ENCODE results near the gene OR2B3. TPM values are rescaled to one million over a fixed set of nuclear protein-coding genes. Genes with fewer than 3 reads are reported as not detected.
"Not testable (repeated sequence)": the region's sequence is repeated elsewhere in the genome, so short reads cannot be mapped to it uniquely, and the experiment has no call there.

OR2B3 gene
- not detected for total RNA-seq

DNA sequence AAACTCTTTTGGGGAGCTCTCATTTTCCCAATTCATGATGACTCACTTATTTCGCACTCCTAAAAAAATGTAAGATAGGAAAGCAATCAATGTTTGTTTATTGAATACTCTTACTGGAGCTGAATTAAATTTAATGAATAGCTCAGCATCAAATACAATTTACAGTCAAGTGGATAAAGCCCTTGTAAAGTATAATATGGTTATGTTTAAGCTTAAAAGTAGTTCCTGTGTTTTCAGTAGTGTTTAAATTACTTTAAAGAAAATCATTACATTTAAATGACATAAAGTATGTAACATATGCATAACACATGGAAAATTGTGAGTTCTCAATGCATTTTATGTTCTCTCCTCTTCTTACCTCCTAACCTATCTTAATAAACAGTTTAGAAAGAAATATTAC, at the start of gene OR2B3:
Gene OR2B3 (minus strand): TSS at position 101 of the 400 bp plus-strand sequence. CDS start 65 bp downstream, at position 36.
- no peak for FAIRE-seq
- no peak for DNase-seq (ENCODE audit: low spot score in 2 of 2)

GRCh38 chr6:29131691-29132090, 44.6 kb upstream of the OR2B3 start:
- DNase-seq (ENCODE audit: low spot score in 2 of 2) (no peak), FAIRE-seq (no peak)

DNA sequence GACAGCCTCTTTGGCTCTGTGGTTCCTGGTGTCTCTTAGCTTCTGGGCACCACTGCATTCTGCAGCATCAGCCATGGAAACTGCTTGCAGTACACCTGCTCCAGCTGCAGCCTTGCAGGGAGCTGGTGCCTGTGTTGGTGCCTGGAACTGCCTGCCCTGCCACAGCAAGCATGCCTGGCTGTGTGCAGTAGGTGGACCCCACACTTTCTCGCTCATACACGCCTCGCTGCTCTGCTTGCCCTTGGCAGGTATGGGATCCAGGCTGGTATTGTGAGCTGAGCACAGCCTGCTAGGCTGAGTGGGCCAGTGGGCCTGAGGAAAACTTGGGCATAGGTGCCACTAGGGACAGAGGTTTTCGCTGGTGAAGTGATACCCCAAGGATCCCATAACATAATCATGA, 43.5 kb upstream of the OR2B3 start:
- DNase-seq (ENCODE audit: low spot score in 2 of 2) (no peak), FAIRE-seq (no peak)

DNA sequence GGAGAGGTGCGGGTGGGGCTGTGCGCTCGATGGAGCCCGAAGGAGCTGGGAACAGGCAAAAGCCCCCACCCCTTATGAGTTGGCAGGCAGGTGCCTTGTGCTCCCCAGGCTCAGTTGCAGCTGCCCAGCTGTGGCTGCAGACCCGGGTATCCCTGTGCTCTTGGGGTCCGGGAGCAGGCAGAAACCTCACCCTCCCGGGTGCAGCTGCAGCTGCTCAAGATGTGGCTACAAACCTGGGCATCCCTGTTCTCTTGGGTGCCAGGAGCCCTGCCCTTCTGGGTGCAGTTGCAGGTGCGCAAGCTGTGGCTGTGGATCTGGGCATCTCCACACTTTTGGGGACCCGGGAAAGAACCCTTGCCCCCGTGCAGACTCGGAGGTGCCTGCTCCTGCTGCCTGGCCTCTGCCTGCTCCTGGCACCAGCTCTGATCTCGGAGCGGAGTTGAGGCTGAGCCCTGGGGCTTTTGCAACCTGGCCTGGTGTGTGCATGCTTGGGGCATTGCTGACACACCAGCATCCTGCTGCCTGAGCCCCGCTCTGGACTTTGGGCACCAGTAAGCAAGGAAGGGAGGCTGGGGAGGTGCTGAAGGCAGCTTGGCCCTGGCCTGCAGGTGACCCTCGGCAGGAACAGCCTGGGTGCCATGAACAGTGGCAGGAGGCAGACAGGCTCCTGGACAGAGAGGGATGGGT, 42.4 kb upstream of the OR2B3 start:
- no peak for DNase-seq (ENCODE audit: low spot score in 2 of 2)
- FAIRE-seq: no peak

- DNase-seq (ENCODE audit: low spot score in 2 of 2); FAIRE-seq: not testable (repeated sequence)
Measured at GRCh38 chr6:29114964-29115363, 27.9 kb upstream of the OR2B3 start.

DNA sequence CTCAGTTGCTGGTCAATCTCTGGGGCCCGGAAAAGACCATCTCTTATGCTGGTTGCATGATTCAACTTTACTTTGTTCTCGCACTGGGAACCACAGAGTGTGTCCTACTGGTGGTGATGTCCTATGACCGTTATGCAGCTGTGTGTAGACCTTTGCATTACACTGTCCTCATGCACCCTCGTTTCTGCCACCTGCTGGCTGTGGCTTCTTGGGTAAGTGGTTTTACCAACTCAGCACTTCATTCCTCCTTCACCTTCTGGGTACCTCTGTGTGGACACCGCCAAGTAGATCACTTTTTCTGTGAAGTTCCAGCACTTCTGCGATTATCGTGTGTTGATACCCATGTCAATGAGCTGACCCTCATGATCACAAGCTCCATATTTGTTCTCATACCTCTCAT, 25.0 kb upstream of the OR2B3 start:
- DNase-seq (ENCODE audit: low spot score in 2 of 2): no peak
- no peak for FAIRE-seq

GRCh38 chr6:29107758-29108157, 20.6 kb upstream of the OR2B3 start, which contains the start of gene OR2J3:
OR2J3 (plus strand) TSS chr6:29108058; CDS start chr6:29111891, 3,833 bp downstream.
- FAIRE-seq: no peak
- DNase-seq (ENCODE audit: low spot score in 2 of 2): no peak

DNA sequence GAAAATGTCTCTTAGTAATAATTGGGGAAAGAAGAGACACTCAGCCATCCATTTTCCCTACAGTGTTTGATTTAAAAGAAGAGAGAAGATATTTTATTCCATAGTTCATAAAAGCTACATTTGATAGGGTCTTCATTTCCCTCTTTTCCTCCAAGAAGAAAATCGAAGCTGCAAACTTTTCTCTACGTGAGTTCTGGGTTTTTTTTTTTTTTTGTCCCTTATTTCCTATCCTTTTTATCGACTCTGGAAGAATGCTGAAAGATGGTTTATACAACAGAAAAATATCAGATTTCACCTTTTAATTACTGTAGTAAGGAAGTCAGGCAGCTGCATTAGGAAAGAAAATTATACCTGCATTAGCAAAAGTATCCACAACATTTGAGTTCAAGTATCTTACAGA, 12.1 kb upstream of the OR2B3 start, which contains the start of gene OR2J1:
Gene OR2J1 (plus strand): TSS at position 301 of the 400 bp plus-strand sequence. CDS start 1,453 bp downstream, outside the sequence.
- no peak for DNase-seq (ENCODE audit: low spot score in 2 of 2)
- no peak for FAIRE-seq

DNA sequence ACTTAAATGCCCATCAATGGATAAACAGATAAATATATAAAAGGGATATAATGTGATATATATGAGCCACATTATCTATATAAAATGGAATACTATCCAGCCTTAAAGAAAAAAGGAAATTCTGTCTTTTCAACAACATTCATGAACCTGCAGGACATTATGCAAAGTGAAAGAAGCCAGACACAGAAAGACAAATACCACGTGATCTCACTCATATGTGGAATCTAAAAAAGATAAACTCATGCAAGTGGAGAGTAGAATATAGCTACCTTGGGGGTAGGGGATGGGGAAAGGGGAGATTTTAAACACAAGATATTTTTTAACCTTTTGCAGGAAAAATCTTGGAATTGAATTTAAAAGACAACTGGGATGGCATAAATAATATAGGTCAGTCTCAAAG, 10.7 kb upstream of the OR2B3 start:
- DNase-seq (ENCODE audit: low spot score in 2 of 2): no peak
- FAIRE-seq: no peak

DNA sequence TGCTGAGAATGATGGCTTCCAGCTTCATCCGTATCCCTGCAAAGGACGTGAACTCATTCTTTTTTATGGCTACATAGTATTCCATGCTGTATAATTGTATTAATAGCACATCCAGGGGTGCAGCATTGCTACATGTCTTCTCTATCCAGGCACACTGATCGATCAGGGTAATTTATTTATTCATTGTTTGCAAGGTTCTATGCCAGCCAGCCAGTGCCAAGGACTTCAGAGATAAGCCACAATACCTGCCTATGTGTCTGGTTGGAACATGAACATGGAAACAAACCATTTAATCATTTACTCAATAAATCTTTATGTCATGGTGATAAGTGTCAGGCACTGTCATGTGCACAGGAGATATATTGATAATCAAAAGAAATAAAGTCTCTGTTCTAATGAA, 5.8 kb upstream of the OR2B3 start:
- FAIRE-seq: no peak
- no peak for DNase-seq (ENCODE audit: low spot score in 2 of 2)

- FAIRE-seq: no peak
- DNase-seq (ENCODE audit: low spot score in 2 of 2): no peak
Measured at GRCh38 chr6:29082457-29082856, 4.7 kb downstream of the OR2B3 start.

DNA sequence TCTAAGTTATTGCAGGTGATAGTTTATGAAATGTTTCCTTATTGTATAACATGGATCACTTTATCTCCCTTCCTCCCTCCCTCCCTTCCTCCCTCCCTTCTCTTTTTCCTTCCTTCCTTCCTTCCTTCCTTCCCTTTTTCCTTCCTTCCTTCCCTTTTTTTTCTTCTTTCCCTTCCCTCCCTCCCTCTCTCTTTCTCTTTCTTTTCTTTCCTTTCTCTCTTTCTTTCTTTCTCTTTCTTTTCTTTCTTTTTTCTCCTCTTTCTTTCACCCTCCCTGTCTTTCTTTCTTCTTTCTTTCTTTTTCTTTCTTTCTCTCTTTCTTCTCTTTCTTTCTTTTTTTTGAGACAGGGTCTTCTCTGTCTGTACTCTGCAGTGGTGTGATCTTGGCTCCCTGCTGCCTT, 5.8 kb downstream of the OR2B3 start:
- FAIRE-seq: no peak

GRCh38 chr6:29079203-29079602, 7.9 kb downstream of the OR2B3 start:
- no peak for DNase-seq (ENCODE audit: low spot score in 2 of 2)
- no peak for FAIRE-seq

More for the DNA sequence above, 5.8 kb downstream of the OR2B3 start:
- no peak for DNase-seq (ENCODE audit: low spot score in 2 of 2)

DNA sequence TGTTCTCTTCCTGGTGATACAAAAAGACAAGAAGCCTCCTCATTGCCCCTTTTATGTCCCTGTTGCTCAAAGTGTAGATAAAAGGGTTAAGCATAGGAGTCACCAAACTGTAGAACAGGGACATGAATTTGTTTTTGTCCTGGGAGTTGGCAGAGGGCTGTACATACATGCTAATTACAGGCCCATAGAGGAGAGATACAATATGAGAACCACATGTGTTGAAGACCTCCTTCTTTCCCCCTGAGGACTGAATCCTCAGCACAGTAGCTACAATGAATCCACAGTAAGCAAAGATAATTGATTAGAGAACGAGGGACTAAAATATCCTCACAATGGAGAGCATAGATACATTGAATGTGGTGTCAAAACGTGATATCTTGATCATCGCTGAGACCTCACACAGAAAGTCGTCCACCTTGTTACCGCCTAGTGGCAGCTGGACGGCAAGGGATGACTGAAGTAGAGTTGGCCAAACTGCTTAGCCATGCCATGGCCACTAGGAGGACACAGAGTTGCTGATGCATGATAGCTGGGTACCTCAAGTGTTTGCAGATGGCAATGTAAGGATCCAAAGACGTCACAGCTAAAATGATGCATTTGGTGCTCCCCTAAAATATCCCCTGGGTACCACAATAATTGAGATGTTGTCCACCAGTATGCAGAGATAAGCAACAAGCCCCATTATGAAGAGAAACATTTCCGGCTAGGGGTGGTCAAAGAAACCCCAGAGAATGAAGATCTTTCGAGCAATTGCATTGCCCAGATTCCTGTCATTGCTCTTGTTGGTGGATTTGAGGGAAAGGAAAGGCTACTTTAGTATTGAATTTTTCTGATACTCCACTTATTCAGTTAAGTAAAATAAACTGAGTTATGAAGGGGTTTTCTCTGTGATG, 15.0 kb downstream of the OR2B3 start:
- FAIRE-seq (no peak), DNase-seq (ENCODE audit: low spot score in 2 of 2) (no peak)

GRCh38 chr6:29051680-29052079, 35.4 kb downstream of the OR2B3 start:
- DNase-seq (ENCODE audit: low spot score in 2 of 2) (no peak), FAIRE-seq (no peak)

DNA sequence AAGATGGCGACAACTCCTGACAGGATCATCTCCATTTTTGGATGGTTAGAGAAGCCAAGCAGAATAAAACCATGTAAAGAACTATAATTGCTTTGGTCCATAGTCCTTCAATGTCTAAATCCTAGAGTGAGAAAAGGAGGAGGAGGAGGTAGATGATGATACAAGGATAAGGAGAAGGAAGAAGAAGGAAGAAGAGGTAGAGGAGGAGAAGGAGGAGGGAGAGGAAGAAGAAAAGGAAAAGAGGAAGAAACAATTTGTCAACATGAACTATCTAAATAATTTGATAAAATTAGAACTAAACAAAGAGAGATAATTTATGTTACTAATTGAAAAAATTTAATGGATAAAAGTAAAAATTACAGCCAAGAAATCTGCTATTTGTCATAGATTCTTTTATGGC, 42.0 kb downstream of the OR2B3 start, which contains the start of gene OR2W1:
Gene OR2W1 (minus strand): TSS at position 101 of the 400 bp plus-strand sequence. CDS start 0 bp downstream, at position 101.
- FAIRE-seq: no peak

More for the DNA sequence above, 42.0 kb downstream of the OR2B3 start, which contains the start of gene OR2W1:
- no peak for DNase-seq (ENCODE audit: low spot score in 2 of 2)

Other genes starting within 250 kb of the OR2B3 start
- 75.8 TPM for gene TRIM27, start 163.3 kb downstream of the OR2B3 start, total RNA-seq
- 6.9 TPM for gene ZNF311, start 82.0 kb downstream of the OR2B3 start, total RNA-seq
- not detected for gene OR2W1, start 42.1 kb downstream of the OR2B3 start, total RNA-seq
- not detected for gene OR2J1, start 12.2 kb upstream of the OR2B3 start, total RNA-seq
- gene OR2J3, start 20.7 kb upstream of the OR2B3 start, total RNA-seq: not detected
- gene OR2J2, start 83.6 kb upstream of the OR2B3 start, total RNA-seq: not detected
- not detected for gene OR14J1, start 214.4 kb upstream of the OR2B3 start, total RNA-seq

All from frontal cortex (tissue), 4 donors.